ENCODE measurements around the gene PPP2R5E. TPM values are rescaled to one million over a fixed set of nuclear protein-coding genes. Genes with fewer than 3 reads are reported as not detected.

The PPP2R5E gene
- polyA plus RNA-seq, 4 donors, result 36.4 to 39.1 (median 38.6) TPM

- DNase-seq (ENCODE audit: low read depth in 4 of 4, low spot score in 2 of 4), result no peak
Measured at GRCh38 chr14:63474844-63475243, 68.3 kb downstream of the PPP2R5E start.

GRCh38 chr14:63474111-63474510 lies 69.1 kb downstream of the PPP2R5E start:
- no peak for DNase-seq (ENCODE audit: low read depth in 4 of 4, low spot score in 2 of 4)

- DNase-seq (ENCODE audit: low read depth in 4 of 4, low spot score in 2 of 4), result no peak
Measured at GRCh38 chr14:63472986-63473788, 70.0 kb downstream of the PPP2R5E start.

GRCh38 chr14:63470962-63471793 lies 72.0 kb downstream of the PPP2R5E start:
- no peak for DNase-seq (ENCODE audit: low read depth in 4 of 4, low spot score in 2 of 4)

- DNase-seq (ENCODE audit: low read depth in 4 of 4, low spot score in 2 of 4), result no peak
Measured at GRCh38 chr14:63468294-63468693, 74.9 kb downstream of the PPP2R5E start.

GRCh38 chr14:63467440-63468072 lies 75.6 kb downstream of the PPP2R5E start:
- no peak for DNase-seq (ENCODE audit: low read depth in 4 of 4, low spot score in 2 of 4)

- DNase-seq (ENCODE audit: low read depth in 4 of 4, low spot score in 2 of 4), result no peak
Measured at GRCh38 chr14:63465347-63465746, 77.8 kb downstream of the PPP2R5E start.

GRCh38 chr14:63460680-63461369 lies 82.4 kb downstream of the PPP2R5E start:
- DNase-seq (ENCODE audit: low read depth in 4 of 4, low spot score in 2 of 4), result no peak

- no peak for DNase-seq (ENCODE audit: low read depth in 4 of 4, low spot score in 2 of 4)
Measured at GRCh38 chr14:63459738-63460137, 83.4 kb downstream of the PPP2R5E start.

- DNase-seq (ENCODE audit: low read depth in 4 of 4, low spot score in 2 of 4), result no peak
Measured at GRCh38 chr14:63457498-63457897, 85.7 kb downstream of the PPP2R5E start.

- no peak for DNase-seq (ENCODE audit: low read depth in 4 of 4, low spot score in 2 of 4)
Measured at GRCh38 chr14:63454863-63455622, 88.1 kb downstream of the PPP2R5E start.

- no peak for DNase-seq (ENCODE audit: low read depth in 4 of 4, low spot score in 2 of 4)
Measured at GRCh38 chr14:63454436-63454835, 88.7 kb downstream of the PPP2R5E start.

- DNase-seq (ENCODE audit: low read depth in 4 of 4, low spot score in 2 of 4), result no peak
Measured at GRCh38 chr14:63453443-63453936, 89.7 kb downstream of the PPP2R5E start.

GRCh38 chr14:63452796-63453195 lies 90.4 kb downstream of the PPP2R5E start:
- DNase-seq (ENCODE audit: low read depth in 4 of 4, low spot score in 2 of 4), result no peak

- DNase-seq (ENCODE audit: low read depth in 4 of 4, low spot score in 2 of 4), result no peak
Measured at GRCh38 chr14:63448841-63449240, 94.3 kb downstream of the PPP2R5E start.

- DNase-seq (ENCODE audit: low read depth in 4 of 4, low spot score in 2 of 4), result no peak
Measured at GRCh38 chr14:63444588-63444987, 98.6 kb downstream of the PPP2R5E start.

GRCh38 chr14:63443988-63444387 lies 99.2 kb downstream of the PPP2R5E start:
- DNase-seq (ENCODE audit: low read depth in 4 of 4, low spot score in 2 of 4), result no peak

- no peak for DNase-seq (ENCODE audit: low read depth in 4 of 4, low spot score in 2 of 4)
Measured at GRCh38 chr14:63443361-63443760, 99.8 kb downstream of the PPP2R5E start.

- DNase-seq (ENCODE audit: low read depth in 4 of 4, low spot score in 2 of 4), result no peak
Measured at GRCh38 chr14:63438065-63438757, 105.0 kb downstream of the PPP2R5E start.
